ENCODE measurements around the gene ZNF839. TPM values are rescaled to one million over a fixed set of nuclear protein-coding genes. Genes with fewer than 3 reads are reported as not detected.
"Not testable (repeated sequence)": the region's sequence is repeated elsewhere in the genome, so short reads cannot be mapped to it uniquely, and the experiment has no call there.

ZNF839 gene
- total RNA-seq, 1 donor from 2014 or later: 10.2 TPM

- DNase-seq (ENCODE audit: low spot score): peak; percentile 98
- intact Hi-C loops (cut with DNase I): loop anchor here (2.0 to 5.0 kb wide), 2 partner anchors 70 to 168 kb away; partner anchors contain the start of gene WDR20
These were observed 14.7 kb upstream of the ZNF839 start, which contains the start of gene MOK for GRCh38 chr14:102304611-102305506. TSS of gene MOK (minus strand) at chr14:102305164. CDS start at chr14:102304968, 196 bp downstream.

- intact Hi-C loops (cut with DNase I): loop anchor here (1.0 to 5.0 kb wide), 7 partner anchors 47 to 607 kb away; partner anchors contain the start of genes ANKRD9 and HSP90AA1
- peak; percentile 94 for DNase-seq (ENCODE audit: low spot score)
These were observed 5.1 kb upstream of the ZNF839 start for GRCh38 chr14:102314242-102315011.

GRCh38 chr14:102315121-102315520 lies 4.4 kb upstream of the ZNF839 start:
- DNase-seq (ENCODE audit: low spot score): no peak
- intact Hi-C loops (cut with DNase I): loop anchor here (5.0 kb wide), 4 partner anchors 192 to 608 kb away; partner anchors contain the start of genes ANKRD9 and HSP90AA1

DNA sequence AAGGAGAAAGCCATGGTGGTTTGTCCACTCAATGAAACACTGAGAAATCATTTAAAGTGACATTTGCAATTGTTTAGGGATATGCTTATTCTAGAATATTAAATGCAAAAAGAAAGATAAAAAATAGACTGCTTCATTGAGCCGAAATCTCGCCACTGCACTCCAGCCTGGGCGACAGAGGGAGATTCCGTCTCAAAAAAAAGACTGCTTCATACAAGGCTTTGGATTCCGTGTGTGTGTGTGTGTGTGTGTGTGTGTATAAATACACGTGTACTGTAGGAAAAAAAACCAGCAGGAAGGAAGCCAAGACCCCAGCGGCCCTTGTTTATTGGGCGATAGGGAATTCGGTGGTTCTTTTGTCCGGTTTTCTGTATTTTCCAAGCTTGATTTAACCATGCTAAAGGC lies 3.2 kb upstream of the ZNF839 start:
- DNase-seq (ENCODE audit: low spot score): no peak
- intact Hi-C loops (cut with DNase I): loop anchor here (5.0 kb wide), 4 partner anchors 191 to 609 kb away; partner anchors contain the start of genes ANKRD9 and HSP90AA1

- DNase-seq (ENCODE audit: low spot score): peak; percentile 97
- intact Hi-C loops (cut with DNase I): loop anchor here (5.0 kb wide), 4 partner anchors 190 to 610 kb away; partner anchors contain the start of genes ANKRD9 and HSP90AA1
These were observed 2.6 kb upstream of the ZNF839 start for GRCh38 chr14:102316743-102317563.

DNA sequence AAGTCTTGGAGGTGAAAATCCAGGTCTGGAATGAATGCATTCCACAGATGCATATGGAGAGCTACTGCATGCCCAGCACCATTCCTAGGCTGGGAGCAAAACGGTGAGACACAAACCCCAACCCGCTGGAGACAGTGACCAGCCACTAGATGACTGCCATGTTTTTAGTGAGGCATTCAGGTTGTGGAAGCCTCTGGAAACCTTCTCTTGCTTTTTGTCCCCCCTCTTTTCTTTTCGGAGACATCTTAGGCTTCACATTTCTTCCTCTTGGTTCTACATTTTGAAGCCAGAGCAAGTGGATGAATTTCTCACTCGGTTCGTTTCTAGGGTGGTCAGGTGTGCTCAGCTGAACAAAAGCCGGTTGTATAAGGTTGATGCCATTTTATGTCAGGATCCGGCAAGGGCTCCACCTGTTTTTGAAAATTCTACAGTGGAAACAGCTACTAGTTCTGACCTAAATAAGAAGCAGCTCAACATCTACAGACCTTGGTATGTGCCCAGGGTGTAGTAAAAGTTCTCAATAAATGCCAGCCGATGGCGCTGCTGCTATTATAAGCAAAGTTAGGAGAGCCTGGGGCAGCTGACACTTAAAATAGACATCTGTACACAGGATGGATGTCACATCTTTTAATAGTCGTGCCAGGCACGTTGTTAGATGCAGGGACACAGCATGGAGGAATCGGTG lies 1.8 kb upstream of the ZNF839 start:
- no peak for DNase-seq (ENCODE audit: low spot score)
- intact Hi-C loops (cut with DNase I): loop anchor here (5.0 kb wide), 4 partner anchors 190 to 610 kb away; partner anchors contain the start of genes ANKRD9 and HSP90AA1

GRCh38 chr14:102318781-102319276 lies 717 bp upstream of the ZNF839 start:
- no peak for DNase-seq (ENCODE audit: low spot score)
- intact Hi-C loops (cut with DNase I): loop anchor here (5.0 kb wide), 4 partner anchors 188 to 612 kb away; partner anchors contain the start of genes ANKRD9 and HSP90AA1

GRCh38 chr14:102320033-102320660 lies 601 bp downstream of the ZNF839 start:
- no peak for DNase-seq (ENCODE audit: low spot score)
- intact Hi-C loops (cut with DNase I): loop anchor here (5.0 kb wide), 1 partner anchor 42 kb away; the partner anchor contains the start of genes CINP and TECPR2

- intact Hi-C loops (cut with DNase I): loop anchor here (5.0 kb wide), 1 partner anchor 41 kb away; the partner anchor contains the start of genes CINP and TECPR2
- DNase-seq (ENCODE audit: low spot score): no peak
These were observed 1.3 kb downstream of the ZNF839 start for GRCh38 chr14:102320671-102321455.

- no peak for DNase-seq (ENCODE audit: low spot score)
- intact Hi-C loops (cut with DNase I): loop anchor here (5.0 kb wide), 1 partner anchor 41 kb away; the partner anchor contains the start of genes CINP and TECPR2
These were observed 2.2 kb downstream of the ZNF839 start for GRCh38 chr14:102321456-102322422.

DNA sequence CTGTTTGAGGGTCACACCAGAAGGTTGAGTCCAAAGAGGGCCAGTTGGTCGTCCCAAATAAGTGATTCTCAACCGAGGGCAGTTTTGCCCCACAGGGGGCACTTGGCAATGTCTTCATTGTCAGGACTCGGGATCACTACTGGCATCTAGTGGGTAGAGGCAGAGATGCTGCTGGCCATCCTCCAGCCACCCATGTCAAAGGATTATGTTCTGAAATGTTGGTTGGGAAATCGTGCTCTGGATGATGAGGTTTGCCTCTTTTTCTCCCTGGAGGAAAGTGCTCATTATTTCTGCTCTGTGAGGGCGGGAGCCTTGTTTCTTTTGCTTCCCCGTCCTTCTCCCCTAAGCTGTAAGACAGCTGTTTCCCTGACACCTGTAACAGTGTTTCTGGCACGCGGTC lies 3.6 kb downstream of the ZNF839 start:
- no peak for DNase-seq (ENCODE audit: low spot score)
- intact Hi-C loops (cut with DNase I): loop anchor here (5.0 kb wide), 1 partner anchor 39 kb away; the partner anchor contains the start of genes CINP and TECPR2

GRCh38 chr14:102325791-102326345 lies 6.3 kb downstream of the ZNF839 start:
- intact Hi-C loops (cut with DNase I): no loop called here
- DNase-seq (ENCODE audit: low spot score): no peak

DNA sequence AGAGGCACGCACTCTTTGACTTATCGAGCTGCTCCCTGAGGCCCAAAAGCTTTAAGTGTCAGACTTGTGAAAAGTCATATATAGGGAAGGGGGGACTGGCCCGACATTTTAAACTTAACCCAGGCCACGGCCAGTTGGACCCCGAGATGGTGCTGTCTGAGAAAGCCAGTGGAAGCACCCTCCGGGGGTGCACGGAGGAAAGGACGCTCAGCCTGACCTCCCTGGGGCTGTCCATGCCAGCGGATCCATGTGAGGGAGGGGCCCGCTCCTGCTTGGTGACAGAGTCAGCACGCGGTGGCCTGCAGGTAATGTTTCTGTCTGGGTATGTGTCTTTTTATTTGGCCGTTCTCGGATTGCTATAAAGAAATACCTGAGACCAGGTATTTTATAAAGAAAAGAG lies 7.0 kb downstream of the ZNF839 start:
- no peak for DNase-seq (ENCODE audit: low spot score)
- intact Hi-C loops (cut with DNase I): no loop called here

DNA sequence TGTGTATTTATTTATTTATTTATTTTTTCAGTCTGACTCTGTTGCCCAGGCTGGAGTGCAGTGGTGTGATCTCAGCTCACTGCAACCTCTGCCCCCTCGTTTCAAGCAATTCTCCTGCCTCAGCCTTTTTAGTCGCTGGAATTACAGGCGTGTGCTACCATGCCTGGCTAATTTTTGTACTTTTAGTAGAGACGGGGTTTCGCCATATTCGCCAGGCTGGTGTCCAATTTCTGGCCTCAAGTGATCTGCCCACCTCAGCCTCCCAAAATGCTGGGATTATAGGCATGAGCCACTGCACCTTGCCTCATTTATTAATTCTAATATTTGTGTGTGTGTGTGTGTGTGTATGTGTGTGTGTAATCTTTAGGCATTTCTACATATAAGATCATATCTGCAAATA lies 9.8 kb downstream of the ZNF839 start:
- DNase-seq (ENCODE audit: low spot score); intact Hi-C loops (cut with DNase I): not testable (repeated sequence)

- intact Hi-C loops (cut with DNase I): no loop called here
- no peak for DNase-seq (ENCODE audit: low spot score)
These were observed 11.3 kb downstream of the ZNF839 start for GRCh38 chr14:102330806-102331205.

All from cardiac septum (tissue), 1 donor.